HepG2 (cell line): ENCODE data around the gene CCT3. TPM values are rescaled to one million over a fixed set of nuclear protein-coding genes. Genes with fewer than 3 reads are reported as not detected.

Source experiments
- ARID4A ChIP-seq: sonication (generic); formaldehyde crosslinking; IDR thresholded peaks from 2 replicates; pipeline ENCODE4 v1.5.0; 2020; ENCODE audit warnings: mild to moderate bottlenecking, missing genetic modification reagents, borderline replicate concordance
- ARID5B ChIP-seq: IDR thresholded peaks from 2 replicates; pipeline ENCODE4 v1.4.0; 2020; ENCODE audit warnings: mild to moderate bottlenecking, missing genetic modification reagents
- FUBP1 ChIP-seq: sonication (generic); formaldehyde crosslinking; IDR thresholded peaks from 2 replicates; pipeline ENCODE4 v1.5.1; 2020; ENCODE audit warnings: missing genetic modification reagents, mild to moderate bottlenecking, borderline replicate concordance
- HDAC1 ChIP-seq: sonication (generic); formaldehyde crosslinking; IDR thresholded peaks from 2 replicates; pipeline ENCODE4 v1.5.1; 2020; ENCODE audit warnings: mild to moderate bottlenecking, missing genetic modification reagents
- MYC ChIP-seq: sonication (generic); formaldehyde crosslinking; IDR thresholded peaks from 2 replicates; pipeline ENCODE4 v1.9.0; 2021; ENCODE audit warnings: missing genetic modification reagents, borderline replicate concordance
- ONECUT2 ChIP-seq: sonication (generic); formaldehyde crosslinking; IDR thresholded peaks from 2 replicates; pipeline ENCODE4 v1.4.0; 2020; ENCODE audit warnings: missing genetic modification reagents
- PBX2 ChIP-seq: IDR thresholded peaks from 2 replicates; pipeline ENCODE4 v1.6.1; 2016; ENCODE audit warnings: control low read depth
- SP2 ChIP-seq: sonication (generic); formaldehyde crosslinking; IDR thresholded peaks from 2 replicates; pipeline ENCODE4 v1.5.1; 2020; ENCODE audit warnings: mild to moderate bottlenecking, missing genetic modification reagents
- SSRP1 ChIP-seq: IDR thresholded peaks from 2 replicates; pipeline ENCODE4 v1.6.1; 2016; ENCODE audit warnings: control low read depth
- ZIK1 ChIP-seq: sonication (generic); formaldehyde crosslinking; IDR thresholded peaks from 2 replicates; pipeline ENCODE4 v1.5.0; 2020; ENCODE audit warnings: mild to moderate bottlenecking, low read depth, missing genetic modification reagents, borderline replicate concordance
- ZNF256 ChIP-seq: sonication (generic); formaldehyde crosslinking; conservative IDR thresholded peaks from 2 replicates; pipeline ENCODE4 v1.4.0; 2020; ENCODE audit warnings: missing genetic modification reagents
- ZSCAN29 ChIP-seq: sonication (generic); formaldehyde crosslinking; conservative IDR thresholded peaks from 2 replicates; pipeline ENCODE4 v1.4.0; 2020; ENCODE audit warnings: mild to moderate bottlenecking, missing genetic modification reagents
- polyA plus RNA-seq, 8 experiments: library from polyadenylated mRNA; depleted of rRNA in 3 of 8; stranded (reverse) in 7 of 8; unstranded in 1 of 8; fragments of >200 nt; fragmentation: Illumina TruSeq in 4 of 8; extraction: Trizol in 4 of 8; gene quantifications; 2 replicates each; pipeline versions ENCODE4 v1.2.1 to v1.2.3, GENCODE V29; 2011 to 2016; ENCODE audit warnings: low read depth in 4 of 8, missing spikeins in 1 of 8, mixed read lengths in 1 of 8; ENCODE audit not compliant: insufficient read depth in 1 of 8
- total RNA-seq, 5 experiments: library from RNA; depleted of rRNA; stranded (reverse); fragments of >200 nt; fragmentation: Illumina TruSeq; extraction: Trizol; gene quantifications; 2 replicates each; pipeline ENCODE4 v1.2.3, GENCODE V29; 2016; ENCODE audit warnings: low read depth in 1 of 5

The CCT3 gene
- total and polyA plus RNA-seq, 2 of the 13 experiments (the other 11 are each of a cell fraction or from before 2014, with no cell fraction given): 319 to 615 TPM

- no peak for TF ChIP-seq FUBP1 (CRISPR knock-in tag)
- no peak; the same call in none of the 2 replicates for TF ChIP-seq ARID4A (CRISPR knock-in tag)
- TF ChIP-seq ZIK1 (CRISPR knock-in tag): no peak; the same call in 1 of the 2 replicates
- no peak for TF ChIP-seq SSRP1 (CRISPR knock-in tag)
- TF ChIP-seq ARID5B (CRISPR knock-in tag): peak; percentile 31; the same call in 1 of the 2 replicates
- peak; percentile 100 for TF ChIP-seq SP2 (CRISPR knock-in tag)
- 0 out of 2 replicates have a peak, but pooled peaks have one; percentile 35 for TF ChIP-seq ZSCAN29
- TF ChIP-seq ZNF256 (CRISPR knock-in tag): no peak
- no peak for TF ChIP-seq ONECUT2 (CRISPR knock-in tag)
- peak; percentile 98 for TF ChIP-seq MYC (CRISPR knock-in tag)
- peak; percentile 98 for TF ChIP-seq PBX2 (CRISPR knock-in tag)
- peak; percentile 70 for TF ChIP-seq HDAC1 (CRISPR knock-in tag)
Measured at GRCh38 chr1:156338180-156338976, at the start of gene CCT3, which contains the start of gene TSACC (continued).
